Transverse colon (tissue), 4 donors: Measurements from ENCODE around the gene DPYD. TPM values are rescaled to one million over a fixed set of nuclear protein-coding genes. Genes with fewer than 3 reads are reported as not detected.

Experiments
- DNase-seq: peaks from one replicate; pipeline ENCODE4 v3.0.0-alpha.2; 2019
- H3K27ac ChIP-seq, 4 donors: fragments of 200-600 bp; sonication (generic); 2 replicates each; pipeline ENCODE4 v1.5.1; 2016 to 2018; ENCODE audit warnings: inconsistent platforms in 4 of 4
- H3K27me3 ChIP-seq: fragments of 200-600 bp; sonication (generic); 2 replicates; pipeline ENCODE4 v1.5.1; 2017; ENCODE audit warnings: inconsistent platforms
- H3K36me3 ChIP-seq, 4 donors: fragments of 200-600 bp; sonication (generic); 2 replicates each; pipeline ENCODE4 v1.5.1; 2017 to 2019; ENCODE audit warnings: inconsistent platforms in 4 of 4
- H3K4me1 ChIP-seq, 4 donors: fragments of 200-600 bp; sonication (generic); 2 replicates each; pipeline ENCODE4 v1.5.1; 2017 to 2020; ENCODE audit warnings: inconsistent platforms in 4 of 4
- H3K4me3 ChIP-seq, 4 donors: fragments of 200-600 bp; sonication (generic); 1 replicate in 1 of 4; 2 replicates in 3 of 4; pipeline versions ENCODE4 v1.5.1 to v1.6.1; 2017 to 2019; ENCODE audit warnings: inconsistent platforms in 4 of 4
- H3K9me3 ChIP-seq, 2 donors: fragments of 200-600 bp; sonication (generic); 2 replicates each; pipeline ENCODE4 v1.5.1; 2017 to 2019; ENCODE audit warnings: inconsistent platforms in 2 of 2
- EP300 ChIP-seq: sonication (generic); formaldehyde crosslinking; IDR thresholded peaks from one replicate; pipeline ENCODE4 v1.6.1; 2017; ENCODE audit warnings: antibody characterized with exemption, low read depth
- POLR2A ChIP-seq: fragments of 450-650 bp; IDR thresholded peaks from one replicate; pipeline ENCODE4 v1.6.1; 2016; ENCODE audit warnings: antibody characterized with exemption, mild to moderate bottlenecking, moderate library complexity
- POLR2AphosphoS5 ChIP-seq, 3 donors: sonication (generic); formaldehyde crosslinking; IDR thresholded peaks; one replicate each; pipeline ENCODE4 v1.6.1; 2016; ENCODE audit warnings: antibody characterized with exemption in 3 of 3
- whole genome bisulfite sequencing, 2 donors: methylation state at CpG; one replicate each; pipeline ENCODE4 v1.1.5; 2018; ENCODE audit warnings: low coverage in 1 of 2; 5-methylcytosine and 5-hydroxymethylcytosine counted together
- in situ Hi-C, 4 donors: fragments of 200-750 bp; cut with MboI; loops; one replicate each; pipeline versions ENCODE4 v1.15.0 to v1.15.1; 2017; ENCODE audit warnings: low sequenced_read_pairs in 3 of 4, low pct_ligation_motif_present in 1 of 4, low pct_unique_long_range_greater_than_20kb in 1 of 4
- intact Hi-C: fragments of 100-400 bp; cut with DNase I; formaldehyde crosslinking; loops from one replicate; pipeline ENCODE4 v1.15.1; 2023; ENCODE audit warnings: low total_unique reads
- total RNA-seq, 4 donors: library from RNA; depleted of rRNA; stranded (reverse); fragments of >200 nt; gene quantifications; one replicate each; pipeline ENCODE4 v1.1.0, GENCODE V29; 2016
- TF ChIP-seq, protein P1 (sequence below), 5 experiments: fragments of 200-600 bp in 3 of 5; fragments of 450-650 bp in 2 of 5; sonication (generic) in 3 of 5; IDR thresholded peaks; 1 replicate in 2 of 5; 2 replicates in 3 of 5; pipeline ENCODE4 v1.5.1; 2016 to 2017; ENCODE audit warnings: antibody characterized with exemption in 5 of 5, inconsistent platforms in 3 of 5, mild to moderate bottlenecking in 2 of 5, moderate library complexity in 1 of 5

DPYD gene
- total RNA-seq, 4 donors from 2014 or later, result 11.2 to 34.8 (median 26.0) TPM

DNA sequence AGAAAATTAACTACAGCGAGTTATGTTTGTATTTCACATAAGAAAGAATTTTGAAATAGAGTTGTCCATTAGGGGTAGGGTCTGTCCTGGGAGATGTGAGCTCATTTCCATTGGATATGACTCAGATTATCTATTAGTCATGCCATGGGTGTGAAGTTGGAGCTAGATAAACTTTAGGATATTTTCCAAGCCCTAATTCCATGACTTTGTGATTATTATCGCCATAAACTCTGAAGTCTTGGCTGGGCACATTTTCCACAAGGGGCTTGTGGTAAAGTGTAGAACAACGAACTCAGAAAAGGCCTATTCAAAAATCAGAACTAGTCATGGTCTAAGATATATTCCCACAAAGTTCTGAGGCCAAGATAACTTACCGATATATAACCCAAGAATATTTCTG, 396.6 kb downstream of the DPYD start:
- Histone ChIP-seq H3K27ac (no peak overlapping the region), H3K4me1 (no peaks in the 10 kb centered on the region), H3K9me3 (peaks cover 0 to 7% of the 10 kb centered on the region in 2 donors), H3K27me3 (no peaks in the 10 kb centered on the region), H3K4me3 (no peak overlapping the region), H3K36me3 (no peaks in the 10 kb centered on the region)
- WGBS, 2 donors, result 90 to 91% methylated on average over 4 of the region's 4 CpGs
- in situ Hi-C loops, result no loop called here
- DNase-seq, result no peak
- intact Hi-C loops, result no loop called here
- no peak for TF ChIP-seq POLR2A
- TF ChIP-seq POLR2AphosphoS5 (IDR thresholded peaks at IDR 0.05), result no peak
- TF ChIP-seq, protein P1, sequence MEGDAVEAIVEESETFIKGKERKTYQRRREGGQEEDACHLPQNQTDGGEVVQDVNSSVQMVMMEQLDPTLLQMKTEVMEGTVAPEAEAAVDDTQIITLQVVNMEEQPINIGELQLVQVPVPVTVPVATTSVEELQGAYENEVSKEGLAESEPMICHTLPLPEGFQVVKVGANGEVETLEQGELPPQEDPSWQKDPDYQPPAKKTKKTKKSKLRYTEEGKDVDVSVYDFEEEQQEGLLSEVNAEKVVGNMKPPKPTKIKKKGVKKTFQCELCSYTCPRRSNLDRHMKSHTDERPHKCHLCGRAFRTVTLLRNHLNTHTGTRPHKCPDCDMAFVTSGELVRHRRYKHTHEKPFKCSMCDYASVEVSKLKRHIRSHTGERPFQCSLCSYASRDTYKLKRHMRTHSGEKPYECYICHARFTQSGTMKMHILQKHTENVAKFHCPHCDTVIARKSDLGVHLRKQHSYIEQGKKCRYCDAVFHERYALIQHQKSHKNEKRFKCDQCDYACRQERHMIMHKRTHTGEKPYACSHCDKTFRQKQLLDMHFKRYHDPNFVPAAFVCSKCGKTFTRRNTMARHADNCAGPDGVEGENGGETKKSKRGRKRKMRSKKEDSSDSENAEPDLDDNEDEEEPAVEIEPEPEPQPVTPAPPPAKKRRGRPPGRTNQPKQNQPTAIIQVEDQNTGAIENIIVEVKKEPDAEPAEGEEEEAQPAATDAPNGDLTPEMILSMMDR (IDR thresholded peaks at IDR 0.05), result no peak
- no peak for TF ChIP-seq EP300

DNA sequence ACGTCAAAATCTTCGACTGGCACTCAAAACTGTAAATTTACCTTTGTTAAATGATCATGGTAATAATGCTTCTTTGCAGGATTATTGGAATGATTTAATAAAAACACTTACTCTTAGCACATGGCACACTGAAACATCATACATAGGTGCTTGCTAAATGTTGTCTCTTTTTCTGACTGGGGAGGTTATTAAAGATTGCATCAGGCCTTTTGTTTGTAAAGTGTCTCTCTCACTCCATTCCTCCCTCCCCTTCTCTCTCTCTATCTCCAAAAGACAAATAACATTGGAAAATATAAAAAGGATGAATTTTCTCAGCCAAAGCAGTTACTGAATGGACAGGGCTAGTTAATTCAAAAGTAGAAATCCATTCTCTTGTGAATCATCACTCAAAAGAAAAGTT, 404.2 kb downstream of the DPYD start:
- Histone ChIP-seq H3K9me3 (peaks cover 0 to 3% of the 10 kb centered on the region in 2 donors), H3K27ac (no peak overlapping the region), H3K4me3 (no peak overlapping the region), H3K27me3 (no peaks in the 10 kb centered on the region), H3K36me3 (no peaks in the 10 kb centered on the region), H3K4me1 (no peaks in the 10 kb centered on the region)
- intact Hi-C loops (no loop called here), in situ Hi-C loops (no loop called here)
- no peak for TF ChIP-seq POLR2AphosphoS5 (IDR thresholded peaks at IDR 0.05)
- TF ChIP-seq EP300, result no peak
- TF ChIP-seq, protein P1 (IDR thresholded peaks at IDR 0.05), result no peak
- no peak for TF ChIP-seq POLR2A
- DNase-seq, result no peak
- WGBS, 2 donors, result 87 to 100% methylated on average over 2 of the region's 2 CpGs

DNA sequence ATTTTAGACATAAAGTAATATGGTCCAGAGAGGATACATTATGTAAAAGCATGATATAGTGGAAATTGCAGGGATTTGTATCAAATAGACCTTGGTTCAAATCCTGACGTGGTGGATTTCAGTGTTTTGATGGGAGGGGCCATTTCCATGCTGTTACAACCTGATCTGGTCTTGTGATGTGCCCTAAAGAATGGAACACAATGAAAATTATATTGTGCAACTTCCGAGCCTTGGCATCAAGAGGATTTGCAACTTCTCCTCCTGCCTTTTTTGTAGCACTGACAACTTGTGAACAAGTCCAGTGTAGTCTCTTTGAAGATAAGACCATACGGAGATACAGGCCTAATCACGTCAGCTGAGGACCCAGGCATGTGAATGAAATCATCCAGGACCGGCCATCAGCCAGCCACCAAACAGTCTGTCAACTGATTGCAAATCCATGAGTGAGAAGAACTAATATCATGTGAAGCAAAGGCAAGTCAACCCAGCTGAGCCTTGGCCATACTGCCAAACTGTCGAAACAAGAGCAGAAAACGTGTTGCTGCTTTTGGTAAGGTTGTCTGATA, 412.1 kb downstream of the DPYD start:
- WGBS, 2 donors, result 91 to 100% methylated on average over 6 to 7 of the region's 7 CpGs
- Histone ChIP-seq H3K36me3 (no peaks in the 10 kb centered on the region), H3K4me3 (no peak overlapping the region), H3K9me3 (no peaks in the 10 kb centered on the region), H3K27me3 (no peaks in the 10 kb centered on the region), H3K4me1 (no peaks in the 10 kb centered on the region), H3K27ac (no peak overlapping the region)
- in situ Hi-C loops (no loop called here), intact Hi-C loops (no loop called here)
- DNase-seq, result no peak
- TF ChIP-seq POLR2AphosphoS5 (IDR thresholded peaks at IDR 0.05), result no peak

DNA sequence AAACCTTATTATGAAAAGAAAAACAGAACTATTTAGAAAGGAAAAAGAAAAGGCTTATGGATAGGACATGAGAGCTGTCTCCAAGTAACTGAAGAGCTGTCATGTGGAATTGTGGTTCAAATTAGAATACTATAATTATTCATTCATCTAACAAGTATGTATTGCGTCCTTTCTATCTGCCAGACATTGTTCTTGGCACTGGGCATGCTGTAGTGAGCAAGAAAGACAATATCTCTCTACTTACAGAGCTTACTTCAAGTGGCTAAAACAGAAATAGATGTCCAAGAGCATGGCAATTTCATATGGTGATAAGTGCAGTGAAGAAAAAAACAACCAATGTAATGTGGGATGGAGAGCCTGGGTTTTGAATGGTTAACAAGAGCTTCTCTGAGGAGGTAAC, 413.0 kb downstream of the DPYD start:
- Histone ChIP-seq H3K27me3 (no peaks in the 10 kb centered on the region), H3K9me3 (no peaks in the 10 kb centered on the region), H3K4me1 (no peaks in the 10 kb centered on the region), H3K4me3 (no peak overlapping the region), H3K36me3 (no peaks in the 10 kb centered on the region), H3K27ac (no peak overlapping the region)
- intact Hi-C loops (no loop called here), in situ Hi-C loops (no loop called here)
- 74 to 100% methylated on average over 1 of the region's 1 CpG for WGBS, 2 donors
- TF ChIP-seq, protein P1 (IDR thresholded peaks at IDR 0.05), result no peak
- TF ChIP-seq EP300, result no peak
- no peak for TF ChIP-seq POLR2AphosphoS5 (IDR thresholded peaks at IDR 0.05)
- DNase-seq, result no peak

DNA sequence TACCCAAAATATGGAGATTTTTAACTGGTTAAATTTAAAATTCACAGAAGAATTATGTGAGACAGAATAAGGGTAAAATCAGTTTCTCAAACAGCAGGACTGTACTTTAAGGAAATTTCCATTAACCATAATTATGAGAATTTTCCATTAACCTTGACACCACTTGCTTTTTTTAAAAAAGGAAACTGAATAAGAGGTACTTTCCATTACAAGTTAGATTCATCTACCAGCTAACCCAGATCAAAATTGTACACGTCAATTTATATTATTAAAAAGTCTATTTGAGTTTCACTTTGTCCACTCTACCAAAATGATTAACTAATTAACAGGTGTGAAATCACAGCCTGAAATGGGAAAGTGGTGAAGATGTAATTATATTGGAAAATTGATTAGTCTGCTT, 414.5 kb downstream of the DPYD start:
- WGBS, 2 donors, result 60 to 79% methylated on average over 1 of the region's 1 CpG
- no peaks in the 10 kb centered on the region for H3K36me3 ChIP-seq
- in situ Hi-C loops, result no loop called here

More for the DNA sequence above, 414.5 kb downstream of the DPYD start:
- TF ChIP-seq EP300 (no peak), POLR2A (no peak), POLR2AphosphoS5 (IDR thresholded peaks at IDR 0.05) (no peak)
- TF ChIP-seq, protein P1 (IDR thresholded peaks at IDR 0.05), result no peak
- intact Hi-C loops, result no loop called here
- Histone ChIP-seq H3K27ac (no peak overlapping the region), H3K4me1 (no peaks in the 10 kb centered on the region), H3K27me3 (no peaks in the 10 kb centered on the region), H3K4me3 (no peak overlapping the region), H3K9me3 (no peaks in the 10 kb centered on the region)
- DNase-seq, result no peak
